GM18951 (cell line): Measurements from ENCODE around the gene SH3GLB1.

Source experiments
- POLR2A ChIP-seq: IDR thresholded peaks from 4 replicates; pipeline ENCODE4 v1.6.1; 2011; ENCODE audit warnings: mild to moderate bottlenecking; ENCODE audit not compliant: insufficient read length, insufficient read depth; ENCODE audit errors: extremely low read depth
- in situ Hi-C: fragments of 300-500 bp; cut with MboI; formaldehyde crosslinking; loops from one replicate; pipeline ENCODE4 v1.12.0; 2022; ENCODE audit warnings: low sequenced_read_pairs, mixed read lengths, inconsistent platforms; ENCODE audit not compliant: unreplicated experiment

Gene SH3GLB1

GRCh38 chr1:86706018-86706635 lies 1.8 kb downstream of the SH3GLB1 start:
- no peak for TF ChIP-seq POLR2A
- in situ Hi-C loops, result no loop called here

DNA sequence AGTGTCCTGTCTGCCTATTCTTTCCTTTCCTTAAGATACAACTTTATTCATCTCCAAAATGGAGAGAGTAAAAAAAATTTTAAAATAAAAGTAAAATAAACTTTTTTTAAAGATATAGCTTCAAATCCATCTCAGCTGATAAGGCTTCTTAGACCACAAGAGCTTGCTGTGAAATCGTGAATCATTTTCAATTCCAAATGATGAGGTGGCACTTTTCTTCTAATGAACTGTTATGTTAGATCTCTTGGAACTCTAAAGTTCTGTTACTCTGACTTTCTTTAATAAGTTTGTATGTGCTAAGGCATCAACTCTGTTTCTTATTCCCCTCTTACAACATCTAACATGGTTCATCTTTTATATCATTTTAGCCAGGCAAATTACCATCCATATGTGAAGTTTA lies 4.5 kb downstream of the SH3GLB1 start:
- in situ Hi-C loops, result no loop called here
- no peak for TF ChIP-seq POLR2A

- TF ChIP-seq POLR2A, result no peak
- in situ Hi-C loops, result no loop called here
Observed at GRCh38 chr1:86712088-86712860, 7.9 kb downstream of the SH3GLB1 start.

- in situ Hi-C loops, result no loop called here
- TF ChIP-seq POLR2A, result no peak
Observed at GRCh38 chr1:86713477-86713876, 9.1 kb downstream of the SH3GLB1 start.

- in situ Hi-C loops, result no loop called here
- TF ChIP-seq POLR2A, result no peak
Observed at GRCh38 chr1:86714159-86714558, 9.8 kb downstream of the SH3GLB1 start.

DNA sequence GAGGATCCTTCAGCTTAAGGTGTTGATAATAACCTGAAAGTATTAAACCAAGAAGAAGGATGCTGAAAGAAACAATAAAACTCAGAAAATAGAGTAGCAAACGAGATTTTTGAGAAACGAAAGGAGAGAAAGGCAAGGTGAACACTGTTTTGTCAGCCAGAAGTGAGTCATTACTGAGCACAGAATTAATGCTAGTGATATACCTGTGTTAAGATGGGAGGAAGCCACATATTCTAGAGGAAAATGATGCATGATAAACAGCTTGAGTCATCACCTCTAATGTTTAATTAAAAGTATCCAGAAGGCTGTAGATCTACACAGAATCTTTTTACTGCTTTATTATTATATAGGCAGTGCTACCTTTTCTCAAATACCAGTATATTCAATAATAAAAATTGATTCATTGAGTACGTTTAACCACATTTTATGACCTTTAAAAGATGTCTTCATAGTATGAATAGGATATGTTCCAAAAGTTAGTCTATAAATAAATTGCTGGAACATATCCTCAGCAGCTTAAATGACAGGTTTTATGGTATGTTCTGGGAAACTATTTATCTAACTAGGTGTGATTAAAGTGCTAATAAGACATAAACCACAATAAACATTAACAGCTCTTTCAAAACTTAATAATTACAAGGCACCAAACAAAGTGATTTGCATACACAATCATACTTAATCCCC lies 10.3 kb downstream of the SH3GLB1 start:
- no peak for TF ChIP-seq POLR2A
- in situ Hi-C loops, result no loop called here

DNA sequence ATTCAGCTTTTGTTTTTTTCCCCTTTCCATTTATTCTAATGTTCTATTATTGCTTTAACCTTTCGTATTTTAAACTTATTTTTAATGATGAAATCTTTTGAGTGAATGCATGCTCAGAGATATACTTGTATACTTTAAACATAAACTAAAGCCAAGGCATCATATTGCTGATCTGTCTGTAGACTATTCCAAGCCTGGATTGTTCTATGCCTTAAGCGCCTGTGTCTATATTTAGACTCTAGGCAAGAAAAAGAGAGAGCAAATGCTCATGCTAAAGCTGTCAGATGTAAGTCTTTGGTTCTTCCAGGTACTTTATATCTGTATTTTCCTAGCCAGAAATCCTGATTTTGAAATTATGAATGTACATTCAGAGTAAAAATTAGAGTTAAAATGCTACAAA lies 14.4 kb downstream of the SH3GLB1 start:
- TF ChIP-seq POLR2A, result no peak
- in situ Hi-C loops, result no loop called here

DNA sequence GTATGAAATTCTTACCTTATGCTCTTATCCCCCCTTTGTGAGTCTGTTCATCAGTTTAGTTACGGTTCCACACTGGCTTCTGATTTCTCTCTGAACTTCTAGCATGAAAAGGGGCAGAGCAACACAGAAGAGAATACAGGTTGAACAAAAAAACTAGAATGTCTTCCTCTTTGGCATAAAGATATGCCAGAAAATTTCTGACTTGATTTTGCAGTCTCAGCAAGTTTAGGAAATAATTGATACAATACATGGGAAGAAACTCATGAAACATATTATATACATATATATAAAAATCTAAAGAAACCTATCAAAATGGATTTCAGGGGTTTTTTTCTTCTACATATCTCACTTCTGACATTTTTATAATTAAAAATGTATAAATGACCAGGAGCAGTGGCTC lies 27.0 kb downstream of the SH3GLB1 start:
- no peak for TF ChIP-seq POLR2A
- in situ Hi-C loops, result no loop called here

- in situ Hi-C loops, result no loop called here
- TF ChIP-seq POLR2A, result no peak
Observed at GRCh38 chr1:86733340-86733739, 29.0 kb downstream of the SH3GLB1 start.

GRCh38 chr1:86739648-86740509 lies 35.5 kb downstream of the SH3GLB1 start:
- TF ChIP-seq POLR2A, result no peak
- in situ Hi-C loops, result no loop called here

GRCh38 chr1:86741947-86742572 lies 37.7 kb downstream of the SH3GLB1 start:
- in situ Hi-C loops, result no loop called here
- no peak for TF ChIP-seq POLR2A

DNA sequence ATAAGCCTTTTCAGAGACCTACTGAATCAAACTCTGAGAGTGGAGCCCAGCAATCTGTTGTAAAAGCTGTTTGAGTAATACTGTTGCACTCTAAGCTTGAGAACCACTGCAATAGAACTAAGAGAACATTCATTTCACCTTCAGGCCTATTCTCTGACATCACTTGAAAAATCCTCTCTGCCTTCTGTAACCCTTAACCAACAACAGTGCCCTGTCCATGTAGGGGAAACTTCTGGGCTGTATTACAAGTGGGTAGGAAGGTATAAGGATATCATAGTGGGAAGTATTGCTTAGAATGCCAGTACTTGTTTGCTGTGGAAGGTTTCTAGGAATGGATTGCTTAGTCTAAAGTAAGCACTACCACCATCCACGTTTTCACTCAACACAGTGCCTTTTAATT lies 42.9 kb downstream of the SH3GLB1 start:
- in situ Hi-C loops, result no loop called here
- TF ChIP-seq POLR2A, result no peak
